HepG2 (cell line): ENCODE results near the gene TMPRSS11E.
"Not testable (repeated sequence)": the region's sequence is repeated elsewhere in the genome, so short reads cannot be mapped to it uniquely, and the experiment has no call there.

Experiments
- CEBPZ ChIP-seq: IDR thresholded peaks from 2 replicates; pipeline ENCODE4 v1.6.1; 2012; ENCODE audit warnings: low read length, improper control_type of control experiment
- CTCF ChIP-seq: sonication (generic); formaldehyde crosslinking; IDR thresholded peaks from 2 replicates; pipeline ENCODE4 v1.5.0; 2020; ENCODE audit warnings: mild to moderate bottlenecking, missing genetic modification reagents, moderate library complexity
- NCOA1 ChIP-seq: sonication (generic); formaldehyde crosslinking; IDR thresholded peaks from 2 replicates; pipeline ENCODE4 v1.9.0; 2021; ENCODE audit warnings: missing genetic modification reagents
- NFE2L1 ChIP-seq: sonication (generic); formaldehyde crosslinking; IDR thresholded peaks from 2 replicates; pipeline ENCODE4 v1.4.0; 2020; ENCODE audit warnings: missing genetic modification reagents, mild to moderate bottlenecking, borderline replicate concordance
- RXRA ChIP-seq: sonication (generic); formaldehyde crosslinking; IDR thresholded peaks from 2 replicates; pipeline ENCODE4 v1.5.1; 2020; ENCODE audit warnings: missing genetic modification reagents
- ZBTB49 ChIP-seq: sonication (generic); formaldehyde crosslinking; IDR thresholded peaks from 2 replicates; pipeline ENCODE4 v1.4.0; 2020; ENCODE audit warnings: missing genetic modification reagents, borderline replicate concordance
- ZNF18 ChIP-seq: sonication (generic); formaldehyde crosslinking; IDR thresholded peaks from 2 replicates; pipeline ENCODE4 v1.8.0; 2022; ENCODE audit warnings: mild to moderate bottlenecking, missing genetic modification reagents; ENCODE audit not compliant: insufficient replicate concordance
- ZNF792 ChIP-seq: IDR thresholded peaks from 2 replicates; pipeline ENCODE4 v1.6.1; 2016
- ZSCAN29 ChIP-seq: sonication (generic); formaldehyde crosslinking; conservative IDR thresholded peaks from 2 replicates; pipeline ENCODE4 v1.4.0; 2020; ENCODE audit warnings: mild to moderate bottlenecking, missing genetic modification reagents

GRCh38 chr4:68405718-68406478 lies 41.4 kb upstream of the TMPRSS11E start:
- TF ChIP-seq ZNF18 (CRISPR knock-in tag); ZBTB49 (CRISPR knock-in tag); ZSCAN29 (CRISPR knock-in tag); CTCF (CRISPR knock-in tag); NCOA1; ZNF792 (CRISPR knock-in tag); RXRA (CRISPR knock-in tag); CEBPZ; NFE2L1 (CRISPR knock-in tag): not testable (repeated sequence)
